HEK293 (cell line): ENCODE data around the gene CCDC85B.
A peak's percentile ranks its signal among the peaks of the same experiment; 100 is the strongest.

Source experiments
- CTCF ChIA-PET: fragments of 350-600 bp; formaldehyde crosslinking; extraction: SDS; loops from one replicate; lab custom pipeline; 2021; ENCODE audit warnings: antibody characterized with exemption; lab: Yijun Ruan, JAX
- POLR2A ChIA-PET: fragments of 300-600 bp; formaldehyde crosslinking; extraction: SDS; loops from one replicate; lab custom pipeline; 2020; ENCODE audit warnings: antibody characterized with exemption, inconsistent platforms; lab: Yijun Ruan, JAX
- H3K27ac ChIP-seq: fragments of 200-500 bp; sonication (Bioruptor generic); 2 replicates; pipeline ENCODE4 v1.5.1; 2014; ENCODE audit warnings: low read depth, low read length, control low read depth, inconsistent platforms; ENCODE audit errors: extremely low read depth
- H3K36me3 ChIP-seq, 2 experiments: fragments of 200-500 bp in 1 of 2; sonication (Bioruptor generic) in 1 of 2; 1 replicate in 1 of 2; 2 replicates in 1 of 2; pipeline ENCODE4 v1.5.1; 2014 to 2017; ENCODE audit warnings: inconsistent platforms in 2 of 2, low read length in 2 of 2; ENCODE audit not compliant: control insufficient read depth in 2 of 2, insufficient read depth in 1 of 2
- H3K4me1 ChIP-seq: fragments of 200-500 bp; sonication (Bioruptor generic); 2 replicates; pipeline ENCODE4 v1.5.1; 2014; ENCODE audit warnings: mild to moderate bottlenecking, low read length, inconsistent platforms; ENCODE audit not compliant: control insufficient read depth, insufficient read depth
- H3K4me3 ChIP-seq: 2 replicates; pipeline ENCODE4 v1.5.1; 2011; ENCODE audit warnings: low read depth, mild to moderate bottlenecking, control low read depth, low read length, moderate library complexity
- H3K9me3 ChIP-seq: fragments of 200-500 bp; sonication (Bioruptor generic); 2 replicates; pipeline ENCODE4 v1.5.1; 2014; ENCODE audit warnings: low read depth, low read length, inconsistent platforms; ENCODE audit not compliant: control insufficient read depth, insufficient read depth
- KLF7 ChIP-seq: fragments of 450-650 bp; formaldehyde crosslinking; IDR thresholded peaks from 2 replicates; pipeline ENCODE4 v1.5.1; 2016; ENCODE audit warnings: missing biosample characterization, missing genetic modification characterization, borderline replicate concordance
- MEIS1 ChIP-seq: sonication (generic); formaldehyde crosslinking; IDR thresholded peaks from 2 replicates; pipeline ENCODE4 v1.8.1; 2022; ENCODE audit warnings: missing genetic modification reagents, mild to moderate bottlenecking, borderline replicate concordance
- ZBTB1 ChIP-seq: fragments of 450-650 bp; formaldehyde crosslinking; IDR thresholded peaks from 2 replicates; pipeline ENCODE4 v1.5.1; 2016; ENCODE audit warnings: missing biosample characterization, missing genetic modification characterization
- ZBTB21 ChIP-seq: fragments of 450-650 bp; formaldehyde crosslinking; IDR thresholded peaks from 2 replicates; pipeline ENCODE4 v1.5.1; 2017; ENCODE audit warnings: missing biosample characterization, missing genetic modification characterization
- ZBTB8A ChIP-seq: fragments of 450-650 bp; formaldehyde crosslinking; IDR thresholded peaks from 2 replicates; pipeline ENCODE4 v1.5.1; 2016; ENCODE audit warnings: missing biosample characterization, missing genetic modification characterization
- ZEB2 ChIP-seq: fragments of 450-650 bp; formaldehyde crosslinking; IDR thresholded peaks from 2 replicates; pipeline ENCODE4 v1.5.1; 2016; ENCODE audit warnings: missing biosample characterization, missing genetic modification characterization
- ZNF175 ChIP-seq: fragments of 450-650 bp; formaldehyde crosslinking; IDR thresholded peaks from 2 replicates; pipeline ENCODE4 v1.5.1; 2016; ENCODE audit warnings: missing biosample characterization, missing genetic modification characterization
- ZNF223 ChIP-seq: fragments of 450-650 bp; formaldehyde crosslinking; IDR thresholded peaks from 2 replicates; pipeline ENCODE4 v1.5.1; 2016; ENCODE audit warnings: missing biosample characterization, missing genetic modification characterization
- ZNF341 ChIP-seq: fragments of 450-650 bp; formaldehyde crosslinking; IDR thresholded peaks from 2 replicates; pipeline ENCODE4; 2016; ENCODE audit warnings: low read depth, missing biosample characterization, missing genetic modification characterization
- ZNF560 ChIP-seq: fragments of 450-650 bp; formaldehyde crosslinking; IDR thresholded peaks from 2 replicates; pipeline ENCODE4 v1.5.1; 2017; ENCODE audit warnings: missing biosample characterization, missing genetic modification characterization, borderline replicate concordance
- ZNF623 ChIP-seq: fragments of 450-650 bp; formaldehyde crosslinking; IDR thresholded peaks from 2 replicates; pipeline ENCODE4 v1.5.1; 2016; ENCODE audit warnings: missing biosample characterization, missing genetic modification characterization
- ZNF76 ChIP-seq: fragments of 450-650 bp; formaldehyde crosslinking; IDR thresholded peaks from 2 replicates; pipeline ENCODE4; 2016; ENCODE audit warnings: low read depth, missing biosample characterization, missing genetic modification characterization, borderline replicate concordance
- TF ChIP-seq, protein P1 (sequence below): fragments of 450-650 bp; formaldehyde crosslinking; IDR thresholded peaks from 2 replicates; pipeline ENCODE4 v1.5.1; 2016; ENCODE audit warnings: missing biosample characterization, missing genetic modification characterization
- TF ChIP-seq, protein P2 (sequence below): fragments of 450-650 bp; formaldehyde crosslinking; IDR thresholded peaks from 2 replicates; pipeline ENCODE4 v1.5.1; 2016; ENCODE audit warnings: missing biosample characterization, missing genetic modification characterization
- TF ChIP-seq, protein P3 (sequence below): fragments of 450-650 bp; IDR thresholded peaks from 2 replicates; pipeline ENCODE4 v1.5.1; 2018; ENCODE audit warnings: missing biosample characterization, mild to moderate bottlenecking, missing genetic modification characterization
- TF ChIP-seq, protein P4 (sequence below): fragments of 450-650 bp; formaldehyde crosslinking; IDR thresholded peaks from 2 replicates; pipeline ENCODE4 v1.5.1; 2016; ENCODE audit warnings: missing biosample characterization, missing genetic modification characterization
- TF ChIP-seq, protein P5 (sequence below): fragments of 450-650 bp; formaldehyde crosslinking; IDR thresholded peaks from 2 replicates; pipeline ENCODE4 v1.5.1; 2016; ENCODE audit warnings: missing biosample characterization, missing genetic modification characterization
- TF ChIP-seq, protein P6 (sequence below): fragments of 450-650 bp; formaldehyde crosslinking; IDR thresholded peaks from 2 replicates; pipeline ENCODE4 v1.5.1; 2016; ENCODE audit warnings: missing biosample characterization, missing genetic modification characterization
- TF ChIP-seq, protein P7 (sequence below): fragments of 450-650 bp; formaldehyde crosslinking; optimal IDR thresholded peaks from 2 replicates; pipeline ENCODE3; 2016; ENCODE audit warnings: missing biosample characterization, mild to moderate bottlenecking, missing genetic modification characterization

CCDC85B gene

DNA sequence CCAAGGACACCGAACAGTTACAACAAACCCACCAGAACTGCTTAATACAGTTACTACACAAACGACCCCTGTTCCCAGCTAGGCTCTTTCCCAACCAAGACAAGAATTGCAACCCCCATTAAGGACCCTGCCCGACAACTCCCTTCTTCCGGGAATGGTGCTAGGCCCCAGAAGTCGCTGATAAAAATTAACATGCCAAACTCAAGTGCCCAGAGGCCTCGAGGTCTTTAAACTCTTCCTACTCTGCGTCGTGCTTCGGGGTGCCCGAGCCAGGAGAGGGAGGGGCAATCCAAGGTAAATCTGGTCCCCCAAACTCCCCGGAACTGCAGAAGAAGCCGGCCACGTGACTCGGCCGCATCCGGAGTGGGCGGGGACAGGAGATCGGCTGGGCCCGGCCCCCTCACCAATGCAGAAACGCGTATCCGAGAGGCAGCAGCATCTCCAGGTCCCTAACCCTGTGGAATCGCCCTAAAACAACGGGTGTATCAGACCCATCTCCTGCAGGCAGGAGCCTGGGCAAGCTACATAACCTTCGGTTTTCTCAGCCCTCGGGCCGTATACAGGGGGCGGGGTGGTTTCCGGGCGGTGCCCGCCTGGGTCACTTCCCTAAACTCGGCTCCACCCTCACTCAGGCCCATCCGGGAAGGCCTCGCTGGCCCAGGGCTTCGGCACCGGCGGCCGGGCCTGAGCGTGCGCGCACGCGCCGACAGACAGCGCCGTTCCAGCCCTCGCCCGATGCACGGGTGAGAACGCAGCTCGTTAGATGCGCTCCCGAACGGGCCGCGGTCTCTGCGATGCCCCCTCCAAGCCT is 33.6 kb upstream of the CCDC85B start (continued):
- TF ChIP-seq, protein P1, sequence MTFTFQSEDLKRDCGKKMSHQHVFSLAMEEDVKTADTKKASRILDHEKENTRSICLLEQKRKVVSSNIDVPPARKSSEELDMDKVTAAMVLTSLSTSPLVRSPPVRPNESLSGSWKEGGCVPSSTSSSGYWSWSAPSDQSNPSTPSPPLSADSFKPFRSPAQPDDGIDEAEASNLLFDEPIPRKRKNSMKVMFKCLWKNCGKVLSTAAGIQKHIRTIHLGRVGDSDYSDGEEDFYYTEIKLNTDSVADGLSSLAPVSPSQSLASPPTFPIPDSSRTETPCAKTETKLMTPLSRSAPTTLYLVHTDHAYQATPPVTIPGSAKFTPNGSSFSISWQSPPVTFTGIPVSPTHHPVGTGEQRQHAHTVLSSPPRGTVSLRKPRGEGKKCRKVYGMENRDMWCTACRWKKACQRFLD (tag by site-specific recombination), result no peak

DNA sequence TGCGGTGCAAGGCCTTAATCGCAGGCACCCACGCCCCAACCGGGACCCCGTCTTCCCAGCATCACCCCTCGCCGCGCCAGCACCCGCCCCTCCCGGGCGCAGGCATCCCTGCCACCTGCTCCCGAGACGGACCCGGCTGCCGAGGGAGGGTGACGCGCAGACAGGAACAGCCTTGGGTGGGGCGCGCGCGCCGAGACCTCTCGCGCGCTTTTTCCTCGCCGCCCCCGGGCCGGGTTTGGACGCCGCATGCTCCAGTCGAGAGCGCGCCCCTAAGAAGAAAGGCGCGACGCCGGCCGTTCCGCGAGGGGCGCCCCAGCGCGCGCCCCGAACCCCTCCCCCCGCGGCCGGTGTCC is 33.0 kb upstream of the CCDC85B start:
- no peaks in the 10 kb centered on the region for H3K9me3 ChIP-seq
- H3K36me3 ChIP-seq, result peaks cover 0 to 54% of the 10 kb centered on the region in 2 experiments; a peak in 1 of 3 replicates
- peak overlapping the region; percentile 95 for H3K4me3 ChIP-seq
- ChIA-PET POLR2A (interaction anchor here (0.6 to 6.5 kb wide), 13 partner anchors 12 to 153 kb away, joined by 3 to 121 read pairs (median 6); partner anchors contain the start of genes BANF1, CCDC85B, EIF1AD and FIBP), CTCF (interaction anchor here (1.1 to 6.3 kb wide), 2 partner anchors 30 to 77 kb away, joined by 3 to 118 read pairs; partner anchors contain the start of genes CCDC85B and FIBP)
- H3K4me1 ChIP-seq, result peaks cover 4% of the 10 kb centered on the region; the same call in 1 of the 2 replicates
- H3K27ac ChIP-seq, result peak overlapping the region; percentile 79
- no peak for TF ChIP-seq ZBTB1 (tag by site-specific recombination)
- TF ChIP-seq, protein P2, sequence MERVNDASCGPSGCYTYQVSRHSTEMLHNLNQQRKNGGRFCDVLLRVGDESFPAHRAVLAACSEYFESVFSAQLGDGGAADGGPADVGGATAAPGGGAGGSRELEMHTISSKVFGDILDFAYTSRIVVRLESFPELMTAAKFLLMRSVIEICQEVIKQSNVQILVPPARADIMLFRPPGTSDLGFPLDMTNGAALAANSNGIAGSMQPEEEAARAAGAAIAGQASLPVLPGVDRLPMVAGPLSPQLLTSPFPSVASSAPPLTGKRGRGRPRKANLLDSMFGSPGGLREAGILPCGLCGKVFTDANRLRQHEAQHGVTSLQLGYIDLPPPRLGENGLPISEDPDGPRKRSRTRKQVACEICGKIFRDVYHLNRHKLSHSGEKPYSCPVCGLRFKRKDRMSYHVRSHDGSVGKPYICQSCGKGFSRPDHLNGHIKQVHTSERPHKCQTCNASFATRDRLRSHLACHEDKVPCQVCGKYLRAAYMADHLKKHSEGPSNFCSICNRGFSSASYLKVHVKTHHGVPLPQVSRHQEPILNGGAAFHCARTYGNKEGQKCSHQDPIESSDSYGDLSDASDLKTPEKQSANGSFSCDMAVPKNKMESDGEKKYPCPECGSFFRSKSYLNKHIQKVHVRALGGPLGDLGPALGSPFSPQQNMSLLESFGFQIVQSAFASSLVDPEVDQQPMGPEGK, result no peak
- 0 out of 2 replicates have a peak, but pooled peaks have one; percentile 32 for TF ChIP-seq ZBTB8A (tag by site-specific recombination)
- no peak for TF ChIP-seq ZNF223
- TF ChIP-seq, protein P3, sequence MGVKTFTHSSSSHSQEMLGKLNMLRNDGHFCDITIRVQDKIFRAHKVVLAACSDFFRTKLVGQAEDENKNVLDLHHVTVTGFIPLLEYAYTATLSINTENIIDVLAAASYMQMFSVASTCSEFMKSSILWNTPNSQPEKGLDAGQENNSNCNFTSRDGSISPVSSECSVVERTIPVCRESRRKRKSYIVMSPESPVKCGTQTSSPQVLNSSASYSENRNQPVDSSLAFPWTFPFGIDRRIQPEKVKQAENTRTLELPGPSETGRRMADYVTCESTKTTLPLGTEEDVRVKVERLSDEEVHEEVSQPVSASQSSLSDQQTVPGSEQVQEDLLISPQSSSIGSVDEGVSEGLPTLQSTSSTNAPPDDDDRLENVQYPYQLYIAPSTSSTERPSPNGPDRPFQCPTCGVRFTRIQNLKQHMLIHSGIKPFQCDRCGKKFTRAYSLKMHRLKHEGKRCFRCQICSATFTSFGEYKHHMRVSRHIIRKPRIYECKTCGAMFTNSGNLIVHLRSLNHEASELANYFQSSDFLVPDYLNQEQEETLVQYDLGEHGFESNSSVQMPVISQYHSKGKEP (tag by site-specific recombination), result no peak
- TF ChIP-seq ZNF341 (tag by site-specific recombination), result peak; percentile 98
- TF ChIP-seq MEIS1, result peak; percentile 28; the same call in 1 of the 2 replicates
- no peak for TF ChIP-seq ZNF623 (tag by site-specific recombination)
- TF ChIP-seq ZNF175 (tag by site-specific recombination), result no peak
- TF ChIP-seq, protein P4, sequence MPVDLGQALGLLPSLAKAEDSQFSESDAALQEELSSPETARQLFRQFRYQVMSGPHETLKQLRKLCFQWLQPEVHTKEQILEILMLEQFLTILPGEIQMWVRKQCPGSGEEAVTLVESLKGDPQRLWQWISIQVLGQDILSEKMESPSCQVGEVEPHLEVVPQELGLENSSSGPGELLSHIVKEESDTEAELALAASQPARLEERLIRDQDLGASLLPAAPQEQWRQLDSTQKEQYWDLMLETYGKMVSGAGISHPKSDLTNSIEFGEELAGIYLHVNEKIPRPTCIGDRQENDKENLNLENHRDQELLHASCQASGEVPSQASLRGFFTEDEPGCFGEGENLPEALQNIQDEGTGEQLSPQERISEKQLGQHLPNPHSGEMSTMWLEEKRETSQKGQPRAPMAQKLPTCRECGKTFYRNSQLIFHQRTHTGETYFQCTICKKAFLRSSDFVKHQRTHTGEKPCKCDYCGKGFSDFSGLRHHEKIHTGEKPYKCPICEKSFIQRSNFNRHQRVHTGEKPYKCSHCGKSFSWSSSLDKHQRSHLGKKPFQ, result no peak
- TF ChIP-seq KLF7 (tag by site-specific recombination), result no peak; the same call in 1 of the 2 replicates
- TF ChIP-seq, protein P5, sequence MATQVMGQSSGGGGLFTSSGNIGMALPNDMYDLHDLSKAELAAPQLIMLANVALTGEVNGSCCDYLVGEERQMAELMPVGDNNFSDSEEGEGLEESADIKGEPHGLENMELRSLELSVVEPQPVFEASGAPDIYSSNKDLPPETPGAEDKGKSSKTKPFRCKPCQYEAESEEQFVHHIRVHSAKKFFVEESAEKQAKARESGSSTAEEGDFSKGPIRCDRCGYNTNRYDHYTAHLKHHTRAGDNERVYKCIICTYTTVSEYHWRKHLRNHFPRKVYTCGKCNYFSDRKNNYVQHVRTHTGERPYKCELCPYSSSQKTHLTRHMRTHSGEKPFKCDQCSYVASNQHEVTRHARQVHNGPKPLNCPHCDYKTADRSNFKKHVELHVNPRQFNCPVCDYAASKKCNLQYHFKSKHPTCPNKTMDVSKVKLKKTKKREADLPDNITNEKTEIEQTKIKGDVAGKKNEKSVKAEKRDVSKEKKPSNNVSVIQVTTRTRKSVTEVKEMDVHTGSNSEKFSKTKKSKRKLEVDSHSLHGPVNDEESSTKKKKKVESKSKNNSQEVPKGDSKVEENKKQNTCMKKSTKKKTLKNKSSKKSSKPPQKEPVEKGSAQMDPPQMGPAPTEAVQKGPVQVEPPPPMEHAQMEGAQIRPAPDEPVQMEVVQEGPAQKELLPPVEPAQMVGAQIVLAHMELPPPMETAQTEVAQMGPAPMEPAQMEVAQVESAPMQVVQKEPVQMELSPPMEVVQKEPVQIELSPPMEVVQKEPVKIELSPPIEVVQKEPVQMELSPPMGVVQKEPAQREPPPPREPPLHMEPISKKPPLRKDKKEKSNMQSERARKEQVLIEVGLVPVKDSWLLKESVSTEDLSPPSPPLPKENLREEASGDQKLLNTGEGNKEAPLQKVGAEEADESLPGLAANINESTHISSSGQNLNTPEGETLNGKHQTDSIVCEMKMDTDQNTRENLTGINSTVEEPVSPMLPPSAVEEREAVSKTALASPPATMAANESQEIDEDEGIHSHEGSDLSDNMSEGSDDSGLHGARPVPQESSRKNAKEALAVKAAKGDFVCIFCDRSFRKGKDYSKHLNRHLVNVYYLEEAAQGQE (tag by site-specific recombination), result no peak
- TF ChIP-seq, protein P6, sequence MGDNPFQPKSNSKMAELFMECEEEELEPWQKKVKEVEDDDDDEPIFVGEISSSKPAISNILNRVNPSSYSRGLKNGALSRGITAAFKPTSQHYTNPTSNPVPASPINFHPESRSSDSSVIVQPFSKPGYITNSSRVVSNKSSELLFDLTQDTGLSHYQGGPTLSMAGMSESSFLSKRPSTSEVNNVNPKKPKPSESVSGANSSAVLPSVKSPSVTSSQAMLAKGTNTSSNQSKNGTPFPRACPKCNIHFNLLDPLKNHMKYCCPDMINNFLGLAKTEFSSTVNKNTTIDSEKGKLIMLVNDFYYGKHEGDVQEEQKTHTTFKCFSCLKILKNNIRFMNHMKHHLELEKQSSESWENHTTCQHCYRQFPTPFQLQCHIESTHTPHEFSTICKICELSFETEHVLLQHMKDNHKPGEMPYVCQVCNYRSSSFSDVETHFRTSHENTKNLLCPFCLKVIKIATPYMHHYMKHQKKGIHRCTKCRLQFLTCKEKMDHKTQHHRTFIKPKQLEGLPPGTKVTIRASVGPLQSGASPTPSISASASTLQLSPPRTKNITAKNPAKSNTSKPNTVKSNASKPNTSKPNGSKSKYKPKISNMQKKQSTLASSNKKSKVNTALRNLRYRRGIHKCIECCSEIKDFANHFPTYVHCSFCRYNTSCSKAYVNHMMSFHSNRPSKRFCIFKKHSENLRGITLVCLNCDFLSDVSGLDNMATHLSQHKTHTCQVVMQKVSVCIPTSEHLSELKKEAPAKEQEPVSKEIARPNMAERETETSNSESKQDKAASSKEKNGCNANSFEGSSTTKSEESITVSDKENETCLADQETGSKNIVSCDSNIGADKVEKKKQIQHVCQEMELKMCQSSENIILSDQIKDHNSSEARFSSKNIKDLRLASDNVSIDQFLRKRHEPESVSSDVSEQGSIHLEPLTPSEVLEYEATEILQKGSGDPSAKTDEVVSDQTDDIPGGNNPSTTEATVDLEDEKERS (tag by site-specific recombination), result no peak
- TF ChIP-seq ZEB2 (tag by site-specific recombination), result peak; percentile 16
- TF ChIP-seq ZBTB21, result no peak
- TF ChIP-seq ZNF560 (tag by site-specific recombination), result no peak
- TF ChIP-seq, protein P7, sequence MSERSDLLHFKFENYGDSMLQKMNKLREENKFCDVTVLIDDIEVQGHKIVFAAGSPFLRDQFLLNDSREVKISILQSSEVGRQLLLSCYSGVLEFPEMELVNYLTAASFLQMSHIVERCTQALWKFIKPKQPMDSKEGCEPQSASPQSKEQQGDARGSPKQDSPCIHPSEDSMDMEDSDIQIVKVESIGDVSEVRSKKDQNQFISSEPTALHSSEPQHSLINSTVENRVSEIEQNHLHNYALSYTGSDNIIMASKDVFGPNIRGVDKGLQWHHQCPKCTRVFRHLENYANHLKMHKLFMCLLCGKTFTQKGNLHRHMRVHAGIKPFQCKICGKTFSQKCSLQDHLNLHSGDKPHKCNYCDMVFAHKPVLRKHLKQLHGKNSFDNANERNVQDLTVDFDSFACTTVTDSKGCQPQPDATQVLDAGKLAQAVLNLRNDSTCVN, result peak; percentile 95
- TF ChIP-seq ZNF76 (tag by site-specific recombination), result peak; percentile 45; the same call in 1 of the 2 replicates
